Stimulated activated naive CD8-positive, alpha-beta T cell treated with anti-CD3 and anti-CD28 coated beads, Interleukin-15, Interleukin-2, amounts not matched to agents 100 ng/mL and 50 ng/mL, for 24 hours (primary cell): ENCODE data around the gene PIP5K1A.

Source experiments
- H3K27ac Mint-ChIP-seq: one replicate; pipeline ENCODE4 v1.8.0; 2021; ENCODE audit warnings: mild to moderate bottlenecking, mixed read lengths
- H3K27me3 Mint-ChIP-seq: one replicate; pipeline ENCODE4 v1.8.0; 2021; ENCODE audit warnings: mixed read lengths
- H3K36me3 Mint-ChIP-seq: one replicate; pipeline ENCODE4 v1.8.0; 2021; ENCODE audit warnings: low read depth, mixed read lengths
- H3K4me1 Mint-ChIP-seq: one replicate; pipeline ENCODE4 v1.8.0; 2021; ENCODE audit warnings: low read depth, mixed read lengths
- H3K4me3 Mint-ChIP-seq: one replicate; pipeline ENCODE4 v1.8.0; 2021; ENCODE audit warnings: mild to moderate bottlenecking, mixed read lengths
- H3K9me3 Mint-ChIP-seq: one replicate; pipeline ENCODE4 v1.8.0; 2021; ENCODE audit warnings: mixed read lengths

Gene PIP5K1A

DNA sequence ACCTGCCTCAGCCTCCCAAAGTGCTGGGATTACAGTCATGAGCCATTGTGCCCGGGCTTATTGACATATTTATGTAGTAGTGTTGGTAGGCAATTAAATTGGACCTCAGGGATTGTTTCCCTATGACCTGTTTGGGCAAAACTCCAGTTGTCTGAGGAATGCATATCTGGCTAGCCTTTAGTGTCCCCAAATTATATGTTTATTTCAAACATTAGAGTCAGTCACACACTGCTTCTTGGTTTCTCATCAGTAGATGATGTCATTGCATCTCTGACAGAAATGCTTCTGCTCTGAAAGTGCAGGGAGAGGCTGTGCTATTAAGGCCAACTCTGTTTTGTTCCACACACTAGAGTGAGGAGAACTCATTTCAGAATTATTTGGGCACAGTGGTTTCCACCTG is 12.5 kb downstream of the PIP5K1A start:
- peaks cover 18% of the 10 kb centered on the region for H3K4me1 Mint-ChIP-seq
- H3K9me3 Mint-ChIP-seq = no peaks in the 10 kb centered on the region
- no peak overlapping the region for H3K27ac Mint-ChIP-seq
- peaks cover 45% of the 10 kb centered on the region for H3K36me3 Mint-ChIP-seq
- H3K4me3 Mint-ChIP-seq = no peak overlapping the region
- H3K27me3 Mint-ChIP-seq = no peaks in the 10 kb centered on the region

DNA sequence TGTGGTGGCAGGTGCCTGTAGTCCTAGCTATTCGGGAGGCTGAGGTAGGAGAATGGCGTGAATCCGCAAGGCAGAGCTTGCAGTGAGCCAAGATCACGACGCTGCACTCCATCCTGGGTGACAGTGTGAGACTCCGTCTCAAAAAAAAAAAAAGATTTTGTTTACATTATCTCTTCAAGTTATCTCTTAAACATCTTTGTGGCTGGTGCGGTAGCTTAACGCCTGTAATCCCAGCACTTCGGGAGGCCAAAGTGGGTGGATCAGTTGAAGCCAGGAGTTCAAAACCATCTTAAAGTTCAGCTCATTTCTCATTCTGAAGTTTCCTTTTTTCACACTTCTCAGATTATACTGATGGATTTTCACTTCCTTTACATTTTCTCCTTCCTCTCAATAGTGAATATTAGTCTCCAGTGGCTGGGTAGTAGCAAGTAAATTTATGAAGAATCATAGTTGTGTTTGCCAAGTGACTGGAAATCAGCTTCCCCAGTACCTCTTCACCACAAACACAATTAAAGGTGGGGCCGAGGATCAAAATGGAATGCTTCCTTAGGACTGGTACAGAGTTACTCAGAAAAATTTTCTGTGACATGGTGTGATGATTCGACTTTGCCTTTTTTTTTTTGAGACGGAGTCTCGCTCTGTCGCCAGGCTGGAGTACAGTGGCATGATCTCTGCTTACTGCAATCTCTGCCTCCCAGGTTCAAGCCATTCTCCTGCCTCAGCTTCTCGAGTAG is 13.8 kb downstream of the PIP5K1A start:
- Mint-ChIP-seq H3K9me3 (no peaks in the 10 kb centered on the region), H3K4me1 (peaks cover 18% of the 10 kb centered on the region), H3K27me3 (no peaks in the 10 kb centered on the region), H3K27ac (peak overlapping the region; percentile 71), H3K4me3 (peak overlapping the region; percentile 14), H3K36me3 (peaks cover 39% of the 10 kb centered on the region)

DNA sequence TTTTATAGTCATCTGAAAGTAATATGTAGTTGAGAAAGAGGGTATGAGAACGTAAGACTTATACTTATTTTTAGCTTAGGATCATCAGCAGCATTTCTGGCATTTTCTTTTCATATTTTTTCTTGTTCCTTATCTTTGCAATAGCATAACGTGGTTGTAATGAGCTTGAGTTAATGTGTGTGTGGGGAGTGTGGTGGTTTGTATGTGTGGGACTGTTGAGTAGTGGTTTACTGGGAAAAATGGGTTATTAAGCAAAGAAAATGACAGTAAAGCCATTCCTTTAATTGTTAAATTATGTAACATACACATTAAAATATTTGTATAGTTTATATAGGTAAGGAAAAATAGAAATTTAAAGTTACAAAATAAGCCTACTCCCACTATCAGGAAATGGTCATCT is 15.2 kb downstream of the PIP5K1A start:
- no peak overlapping the region for H3K4me3 Mint-ChIP-seq
- peaks cover 18% of the 10 kb centered on the region for H3K4me1 Mint-ChIP-seq
- peaks cover 38% of the 10 kb centered on the region for H3K36me3 Mint-ChIP-seq
- no peak overlapping the region for H3K27ac Mint-ChIP-seq
- no peaks in the 10 kb centered on the region for H3K27me3 Mint-ChIP-seq
- H3K9me3 Mint-ChIP-seq = no peaks in the 10 kb centered on the region

DNA sequence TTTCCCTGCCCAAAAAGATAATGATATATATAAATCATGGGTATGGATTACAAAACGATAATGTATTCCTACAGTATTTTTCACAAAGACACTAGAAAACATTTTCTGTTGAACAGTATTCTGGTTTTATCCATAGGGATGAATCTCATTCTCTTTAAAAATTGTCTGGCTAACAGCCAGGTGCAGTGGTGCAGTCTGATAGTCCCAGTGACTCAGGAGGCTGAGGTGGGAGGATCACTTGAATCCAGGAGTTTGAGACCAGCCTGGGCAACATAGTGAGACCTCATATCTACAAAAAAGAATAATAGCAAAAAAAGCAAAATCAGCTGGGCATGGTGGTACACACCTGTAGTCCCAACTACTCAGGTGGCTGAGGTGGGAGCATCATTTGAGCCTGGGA is 23.3 kb downstream of the PIP5K1A start:
- peaks cover 29% of the 10 kb centered on the region for H3K36me3 Mint-ChIP-seq
- H3K27ac Mint-ChIP-seq = no peak overlapping the region

DNA sequence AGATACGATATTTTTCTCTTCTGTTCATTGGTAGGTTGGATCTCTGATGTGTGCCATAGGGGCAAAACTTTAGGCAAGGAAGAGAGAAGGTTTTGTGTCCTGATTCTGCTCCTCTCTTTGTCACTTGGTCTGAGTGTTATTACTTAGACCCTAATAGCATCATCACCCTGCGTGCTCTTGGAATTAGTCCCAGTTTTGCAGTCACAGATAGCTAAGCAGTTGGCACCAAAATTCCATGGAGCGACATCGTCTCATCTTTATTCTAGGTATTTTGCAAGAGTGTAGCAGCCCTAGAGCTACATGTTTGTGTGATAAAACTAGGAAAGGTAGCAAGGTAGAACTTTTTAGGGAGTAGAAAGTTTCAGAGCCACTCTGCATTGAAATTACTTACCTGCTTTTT is 23.8 kb downstream of the PIP5K1A start:
- Mint-ChIP-seq H3K4me3 (no peak overlapping the region), H3K36me3 (peaks cover 31% of the 10 kb centered on the region), H3K27ac (no peak overlapping the region), H3K4me1 (no peaks in the 10 kb centered on the region), H3K9me3 (no peaks in the 10 kb centered on the region), H3K27me3 (no peaks in the 10 kb centered on the region)

More for the DNA sequence above, 23.3 kb downstream of the PIP5K1A start:
- Mint-ChIP-seq H3K4me3 (no peak overlapping the region), H3K27me3 (no peaks in the 10 kb centered on the region), H3K4me1 (no peaks in the 10 kb centered on the region), H3K9me3 (no peaks in the 10 kb centered on the region)

DNA sequence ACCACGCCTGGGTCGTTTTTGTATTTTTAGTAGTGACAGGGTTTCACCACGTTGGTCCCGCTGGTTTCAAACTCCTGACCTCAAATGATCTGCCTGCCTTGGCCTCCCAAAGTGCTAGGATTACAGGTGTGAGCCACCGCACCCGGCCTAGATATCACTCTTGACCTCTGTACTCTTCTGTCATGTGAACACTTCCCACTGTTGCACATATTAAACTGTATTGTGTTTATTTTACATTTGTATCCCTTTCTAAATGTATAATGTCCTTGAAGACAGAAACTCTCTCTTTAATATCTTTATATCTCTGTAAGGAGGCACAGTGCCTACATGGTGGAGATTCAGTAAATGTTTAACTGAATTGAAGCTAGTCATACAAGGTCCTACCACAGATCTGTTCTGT is 36.9 kb downstream of the PIP5K1A start:
- H3K27me3 Mint-ChIP-seq = no peaks in the 10 kb centered on the region
- H3K36me3 Mint-ChIP-seq = peaks cover 76% of the 10 kb centered on the region
- H3K4me1 Mint-ChIP-seq = peaks cover 7% of the 10 kb centered on the region
- no peak overlapping the region for H3K4me3 Mint-ChIP-seq
- H3K9me3 Mint-ChIP-seq = no peaks in the 10 kb centered on the region
- H3K27ac Mint-ChIP-seq = no peak overlapping the region

DNA sequence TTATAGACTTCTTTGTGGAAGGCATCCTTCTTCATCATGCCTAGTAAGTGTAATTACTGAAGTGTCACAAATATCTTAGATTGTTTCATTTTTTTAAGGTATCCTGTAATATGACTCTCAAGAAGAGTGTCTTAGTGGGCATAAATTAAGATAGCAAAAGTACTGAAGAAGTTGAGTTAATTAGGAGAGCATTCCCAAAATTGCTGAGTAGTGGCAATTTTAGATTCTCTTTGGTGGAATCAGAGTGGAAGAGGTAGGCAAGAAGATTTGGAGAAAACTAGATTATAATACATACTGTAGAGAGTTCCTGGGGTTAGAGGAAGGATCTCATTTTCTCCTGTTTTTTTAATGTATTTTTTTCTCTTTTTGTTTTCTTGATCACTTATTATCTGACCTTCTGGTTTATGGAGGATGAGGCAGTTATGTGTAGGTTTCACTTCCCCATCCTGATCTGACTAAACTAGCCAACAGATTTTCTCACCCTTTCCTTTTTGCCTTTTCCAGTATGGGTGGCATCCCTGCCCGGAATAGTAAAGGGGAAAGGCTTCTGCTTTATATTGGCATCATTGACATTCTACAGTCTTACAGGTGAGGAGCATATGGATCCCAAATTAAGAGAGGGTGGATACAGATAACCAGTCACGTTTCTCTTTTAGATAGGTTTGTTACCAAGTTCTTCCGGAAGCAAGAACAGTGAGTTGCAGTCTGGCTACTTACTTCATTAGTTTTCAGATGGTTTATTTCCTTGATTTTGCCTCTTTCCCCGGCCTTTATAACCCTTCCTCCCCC is 39.5 kb downstream of the PIP5K1A start:
- Mint-ChIP-seq H3K27me3 (no peaks in the 10 kb centered on the region), H3K9me3 (no peaks in the 10 kb centered on the region), H3K4me1 (peaks cover 7% of the 10 kb centered on the region), H3K27ac (peak overlapping the region; percentile 37), H3K4me3 (no peak overlapping the region), H3K36me3 (peaks cover 69% of the 10 kb centered on the region)

DNA sequence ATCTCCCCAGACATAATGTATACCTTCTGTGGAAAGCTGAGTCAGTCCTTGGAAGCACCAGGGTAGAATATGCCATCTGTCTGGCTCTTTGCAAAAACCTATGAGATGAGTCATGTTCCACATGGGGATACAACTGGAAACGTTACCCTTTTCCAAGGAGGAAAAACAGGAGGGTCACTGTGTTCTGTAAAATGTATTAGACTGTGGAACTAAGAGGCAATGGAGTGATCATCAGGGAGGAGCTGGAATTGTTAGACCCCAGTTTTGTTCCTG is 40.1 kb downstream of the PIP5K1A start:
- no peaks in the 10 kb centered on the region for H3K9me3 Mint-ChIP-seq
- H3K27ac Mint-ChIP-seq = no peak overlapping the region
- no peak overlapping the region for H3K4me3 Mint-ChIP-seq
- H3K36me3 Mint-ChIP-seq = peaks cover 74% of the 10 kb centered on the region
- peaks cover 7% of the 10 kb centered on the region for H3K4me1 Mint-ChIP-seq
- H3K27me3 Mint-ChIP-seq = no peaks in the 10 kb centered on the region

DNA sequence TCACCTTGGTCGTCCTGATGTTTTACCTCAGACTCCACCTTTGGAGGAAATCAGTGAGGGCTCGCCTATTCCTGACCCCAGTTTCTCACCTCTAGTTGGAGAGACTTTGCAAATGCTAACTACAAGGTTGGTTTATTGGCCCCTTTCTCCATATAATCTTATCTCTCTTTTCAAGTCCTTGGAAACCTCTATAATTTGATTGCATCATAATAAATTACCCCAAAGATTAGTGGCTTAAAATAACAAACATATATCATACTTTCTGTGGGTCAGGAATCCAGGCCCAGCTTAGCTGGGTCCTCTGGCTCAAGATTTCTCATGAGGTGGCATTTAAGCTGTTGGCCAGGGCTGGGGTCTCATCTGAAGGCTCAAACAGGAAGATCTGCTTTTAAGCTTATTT is 44.1 kb downstream of the PIP5K1A start:
- peaks cover 6% of the 10 kb centered on the region for H3K4me1 Mint-ChIP-seq
- H3K36me3 Mint-ChIP-seq = peaks cover 81% of the 10 kb centered on the region
- H3K4me3 Mint-ChIP-seq = no peak overlapping the region

DNA sequence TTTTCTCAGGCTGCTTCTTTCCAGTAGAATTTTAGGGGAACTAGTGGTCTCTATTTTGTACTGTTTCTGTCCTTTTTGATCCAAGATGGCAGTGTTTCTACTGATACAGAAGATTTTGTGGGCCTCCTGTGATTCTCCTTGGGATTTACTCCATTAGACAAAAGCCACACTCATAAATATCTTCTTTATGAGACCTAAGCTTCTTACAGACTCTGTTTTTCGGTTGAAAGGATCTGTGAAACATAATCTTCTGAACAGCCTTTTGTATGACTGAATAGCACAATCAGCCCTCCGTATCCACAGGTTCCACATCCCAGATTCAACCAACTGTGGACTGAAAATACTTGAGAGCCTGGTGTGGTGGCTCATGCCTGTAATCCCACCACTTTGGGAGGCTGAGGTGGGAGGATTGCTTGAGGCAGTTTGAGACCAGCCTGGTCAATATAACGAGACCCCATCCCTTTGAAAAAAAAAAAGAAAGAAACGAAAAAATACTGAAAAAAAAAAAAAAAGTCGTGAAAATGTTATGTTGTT is 45.4 kb downstream of the PIP5K1A start:
- Mint-ChIP-seq H3K36me3 (peaks cover 81% of the 10 kb centered on the region), H3K27ac (peak overlapping the region; percentile 26), H3K27me3 (no peaks in the 10 kb centered on the region), H3K4me1 (no peaks in the 10 kb centered on the region), H3K4me3 (no peak overlapping the region), H3K9me3 (no peaks in the 10 kb centered on the region)

More for the DNA sequence above, 44.1 kb downstream of the PIP5K1A start:
- H3K27me3 Mint-ChIP-seq = no peaks in the 10 kb centered on the region
- peak overlapping the region; percentile 29 for H3K27ac Mint-ChIP-seq
- no peaks in the 10 kb centered on the region for H3K9me3 Mint-ChIP-seq

DNA sequence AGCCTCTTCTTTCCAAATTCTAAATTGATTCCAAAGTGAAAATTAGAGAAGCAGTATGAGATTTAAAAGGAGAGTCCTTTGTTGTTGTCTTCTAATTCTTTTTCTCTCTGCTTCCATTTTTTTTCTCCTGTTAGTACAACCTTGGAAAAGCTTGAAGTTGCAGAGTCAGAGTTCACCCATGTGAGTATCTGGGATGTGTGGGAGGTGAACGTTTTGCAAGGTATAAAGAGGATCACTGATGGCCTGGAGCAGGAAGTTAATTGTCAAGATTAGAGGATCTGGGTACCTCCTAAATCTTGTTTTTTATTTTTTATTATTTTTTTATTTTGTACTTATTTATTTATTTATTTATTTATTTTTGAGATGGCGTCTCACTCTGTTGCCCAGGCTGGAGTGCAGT is 48.4 kb downstream of the PIP5K1A start:
- Mint-ChIP-seq H3K27ac (no peak overlapping the region), H3K27me3 (no peaks in the 10 kb centered on the region), H3K4me3 (no peak overlapping the region), H3K9me3 (no peaks in the 10 kb centered on the region), H3K4me1 (peaks cover 3% of the 10 kb centered on the region), H3K36me3 (peaks cover 78% of the 10 kb centered on the region)

DNA sequence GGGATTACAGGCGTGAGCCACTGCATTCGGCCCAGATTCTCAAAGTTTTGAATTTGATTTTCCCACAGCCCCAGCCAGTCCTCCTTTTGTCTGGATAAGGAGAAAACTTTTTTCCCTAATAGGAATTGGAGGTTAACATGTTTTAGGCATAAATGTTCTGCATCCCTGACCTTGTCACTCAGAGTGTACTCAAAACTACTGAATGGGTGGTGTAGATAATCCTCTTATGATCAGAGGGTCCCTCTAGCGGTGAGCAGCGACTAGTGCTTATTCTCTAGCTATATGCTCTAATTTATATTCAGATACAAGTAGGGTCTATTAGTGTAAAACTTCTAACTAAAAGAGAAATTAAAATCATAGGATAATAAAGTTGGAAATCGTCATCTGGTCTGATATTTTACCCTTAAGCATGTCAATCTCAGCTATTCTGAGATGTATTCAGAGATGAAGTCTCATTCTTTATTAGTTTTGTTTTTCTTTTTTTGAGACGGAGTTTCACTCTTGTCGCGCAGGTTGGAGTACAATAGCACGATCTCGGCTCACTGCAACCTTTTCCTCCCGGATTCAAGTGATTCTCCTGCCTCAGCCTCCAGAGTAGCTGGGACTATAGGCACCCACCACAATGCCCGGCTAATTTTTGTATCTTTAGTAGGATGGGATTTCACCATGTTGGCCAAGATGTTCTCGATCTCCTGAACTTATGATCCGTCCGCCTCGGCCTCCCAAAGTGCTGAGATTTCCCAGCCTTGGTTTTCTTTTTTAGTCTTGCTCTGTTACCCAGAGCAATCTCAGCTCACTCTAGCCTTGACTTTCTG is 53.5 kb downstream of the PIP5K1A start:
- Mint-ChIP-seq H3K27ac (no peak overlapping the region), H3K4me1 (peaks cover 27% of the 10 kb centered on the region), H3K4me3 (no peak overlapping the region), H3K27me3 (no peaks in the 10 kb centered on the region), H3K36me3 (peaks cover 39% of the 10 kb centered on the region), H3K9me3 (no peaks in the 10 kb centered on the region)

DNA sequence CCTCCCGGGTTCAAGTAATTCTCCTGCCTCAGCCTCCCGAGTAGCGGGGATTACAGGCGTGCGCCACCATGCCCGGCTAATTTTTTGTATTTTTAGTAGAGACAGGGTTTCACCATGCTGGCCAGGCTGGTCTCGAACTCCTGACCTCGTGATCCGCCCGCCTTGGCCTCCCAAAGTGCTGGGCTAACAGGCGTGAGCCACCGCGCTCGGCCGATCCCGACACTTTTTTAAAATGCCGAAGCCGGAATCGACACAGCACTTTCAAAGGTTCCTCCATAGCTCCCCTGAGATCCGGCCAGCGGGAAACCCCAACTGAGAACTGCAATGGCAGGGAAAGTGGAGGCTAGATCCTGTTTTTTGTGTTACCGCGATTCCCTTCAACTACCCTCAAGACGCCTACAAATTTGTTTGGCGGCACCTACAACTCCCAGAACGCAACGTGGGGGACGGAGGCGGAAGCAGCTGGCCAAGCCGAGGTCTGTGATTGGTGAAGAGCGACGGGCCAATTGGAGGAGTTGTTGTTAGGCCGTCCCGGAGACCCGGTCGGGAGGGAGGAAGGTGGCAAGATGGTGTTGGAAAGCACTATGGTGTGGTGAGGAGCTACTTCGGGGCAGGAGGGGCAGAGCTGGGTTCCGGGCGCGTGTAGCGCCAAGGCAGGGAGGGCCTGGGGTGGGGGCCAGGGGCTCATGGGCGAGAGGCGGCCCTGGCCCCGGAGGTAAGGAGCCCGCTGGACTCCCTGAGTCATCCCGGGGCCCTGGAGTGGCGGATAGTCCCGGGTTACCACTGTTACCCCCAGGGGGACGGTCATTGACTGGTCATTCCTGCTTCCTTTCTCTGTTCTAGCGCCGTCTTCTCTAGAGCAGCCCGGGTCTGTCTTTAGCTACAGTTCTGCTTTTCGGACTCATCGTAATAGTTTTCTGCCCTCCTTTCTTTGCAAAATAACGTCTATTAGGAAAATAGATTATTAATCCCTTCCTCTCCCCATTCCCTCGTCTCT is 56.2 kb downstream of the PIP5K1A start, which contains the start of gene PSMD4:
Gene PSMD4 (plus strand): TSS at position 518 of the 997 bp plus-strand sequence. CDS start 49 bp downstream, at position 567.
- Mint-ChIP-seq H3K36me3 (peaks cover 23% of the 10 kb centered on the region), H3K27ac (peak within 1 kb of the TSS; percentile 98), H3K9me3 (no peaks in the 10 kb centered on the region), H3K4me1 (peaks cover 41% of the 10 kb centered on the region), H3K4me3 (peak within 1 kb of the TSS; percentile 95), H3K27me3 (no peaks in the 10 kb centered on the region)

DNA sequence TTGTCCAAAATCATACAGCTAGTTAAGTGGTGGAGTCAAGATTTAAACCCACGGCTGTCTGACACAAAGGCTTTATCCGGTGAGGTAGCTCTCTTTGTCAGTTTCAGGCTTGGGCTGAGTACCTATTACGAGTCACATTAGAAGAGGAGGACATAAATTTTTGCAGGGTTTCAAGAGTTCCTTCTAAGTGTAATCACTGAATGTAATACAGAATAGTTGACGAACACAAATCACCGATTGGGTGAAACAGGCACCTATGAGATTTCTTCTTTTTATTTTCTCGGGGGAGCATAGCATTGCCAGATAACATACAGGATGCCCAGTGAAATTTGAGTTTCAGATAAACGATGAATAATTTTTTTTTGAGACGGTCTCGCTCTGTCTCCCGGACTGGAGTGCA is 57.0 kb downstream of the PIP5K1A start:
- Mint-ChIP-seq H3K9me3 (no peaks in the 10 kb centered on the region), H3K27ac (peak overlapping the region; percentile 98), H3K4me1 (peaks cover 41% of the 10 kb centered on the region), H3K36me3 (peaks cover 20% of the 10 kb centered on the region), H3K4me3 (peak overlapping the region; percentile 95), H3K27me3 (no peaks in the 10 kb centered on the region)
